ENCODE measurements around the gene SEMA6D. TPM values are rescaled to one million over a fixed set of nuclear protein-coding genes. Genes with fewer than 3 reads are reported as not detected.

SEMA6D gene
- total RNA-seq, 1 donor from 2014 or later, result 12.4 TPM

- Histone ChIP-seq H3K36me3 (no peaks in the 10 kb centered on the region), H3K4me3 (peak overlapping the region; percentile 94), H3K27ac (replicated peaks) (peak overlapping the region; percentile 91), H3K4me1 (peaks cover 54% of the 10 kb centered on the region), H3K27me3 (ENCODE audit: low read depth) (no peaks in the 10 kb centered on the region), H3K9me3 (replicated peaks) (no peaks in the 10 kb centered on the region)
- TF ChIP-seq CTCF (IDR thresholded peaks at IDR 0.05; ENCODE audit: borderline replicate concordance), result no peak
- DNase-seq, result no peak
- intact Hi-C loops (cut with micrococcal nuclease), result no loop called here
Measured at GRCh38 chr15:47716516-47716915, 789 bp upstream of the SEMA6D start.

- Histone ChIP-seq H3K27me3 (ENCODE audit: low read depth) (no peaks in the 10 kb centered on the region), H3K36me3 (no peaks in the 10 kb centered on the region), H3K27ac (replicated peaks) (peak overlapping the region; percentile 91), H3K4me3 (peak overlapping the region; percentile 94), H3K9me3 (replicated peaks) (no peaks in the 10 kb centered on the region), H3K4me1 (peaks cover 76% of the 10 kb centered on the region)
- DNase-seq, result no peak
- intact Hi-C loops (cut with micrococcal nuclease), result no loop called here
- TF ChIP-seq CTCF (IDR thresholded peaks at IDR 0.05; ENCODE audit: borderline replicate concordance), result no peak
Measured at GRCh38 chr15:47718497-47719437, 1.5 kb downstream of the SEMA6D start.

- Histone ChIP-seq H3K27ac (replicated peaks) (peak overlapping the region; percentile 91), H3K4me3 (peak overlapping the region; percentile 94), H3K9me3 (replicated peaks) (no peaks in the 10 kb centered on the region), H3K27me3 (ENCODE audit: low read depth) (no peaks in the 10 kb centered on the region), H3K4me1 (peaks cover 86% of the 10 kb centered on the region), H3K36me3 (no peaks in the 10 kb centered on the region)
- no peak for TF ChIP-seq CTCF (IDR thresholded peaks at IDR 0.05; ENCODE audit: borderline replicate concordance)
- DNase-seq, result no peak
- intact Hi-C loops (cut with micrococcal nuclease), result no loop called here
Measured at GRCh38 chr15:47719730-47720129, 2.4 kb downstream of the SEMA6D start.

GRCh38 chr15:47720555-47720954 is 3.2 kb downstream of the SEMA6D start:
- no peaks in the 10 kb centered on the region for H3K36me3 ChIP-seq
- no peaks in the 10 kb centered on the region for H3K27me3 ChIP-seq (ENCODE audit: low read depth)
- TF ChIP-seq CTCF (IDR thresholded peaks at IDR 0.05; ENCODE audit: borderline replicate concordance), result no peak
- peaks cover 92% of the 10 kb centered on the region for H3K4me1 ChIP-seq
- H3K27ac ChIP-seq (replicated peaks), result peak overlapping the region; percentile 91
- no peak for DNase-seq
- intact Hi-C loops (cut with micrococcal nuclease), result no loop called here
- peak overlapping the region; percentile 94 for H3K4me3 ChIP-seq
- H3K9me3 ChIP-seq (replicated peaks), result no peaks in the 10 kb centered on the region

GRCh38 chr15:47721676-47722075 is 4.4 kb downstream of the SEMA6D start:
- no peak for DNase-seq
- Histone ChIP-seq H3K4me3 (peak overlapping the region; percentile 94), H3K27ac (replicated peaks) (peak overlapping the region; percentile 91), H3K27me3 (ENCODE audit: low read depth) (no peaks in the 10 kb centered on the region), H3K4me1 (peaks cover 88% of the 10 kb centered on the region), H3K9me3 (replicated peaks) (no peaks in the 10 kb centered on the region), H3K36me3 (no peaks in the 10 kb centered on the region)
- intact Hi-C loops (cut with micrococcal nuclease), result no loop called here
- no peak for TF ChIP-seq CTCF (IDR thresholded peaks at IDR 0.05; ENCODE audit: borderline replicate concordance)
